ENCODE measurements around the gene GPR157.

- TF ChIP-seq CTCF (IDR thresholded peaks at IDR 0.05) (no peak), ZSCAN20 (CRISPR knock-in tag; IDR thresholded peaks at IDR 0.05) (no peak), USF2 (IDR thresholded peaks at IDR 0.05) (no peak), MAFK (IDR thresholded peaks at IDR 0.05; ENCODE audit: partially characterized antibody) (no peak), HOXA7 (CRISPR knock-in tag; IDR thresholded peaks at IDR 0.05) (no peak), BHLHE40 (IDR thresholded peaks at IDR 0.05; ENCODE audit: low read depth, low read length) (no peak)
Observed at GRCh38 chr1:9150582-9151327, 21.9 kb upstream of the GPR157 start.
